C4-2B (cell line): ENCODE measurements around the gene SGMS2.

Source experiments
- CTCF ChIP-seq: fragments of 450-650 bp; conservative IDR thresholded peaks from 2 replicates; pipeline ENCODE4 v1.5.1; 2017; ENCODE audit warnings: mild to moderate bottlenecking
- ZFX ChIP-seq: fragments of 450-650 bp; IDR thresholded peaks from 2 replicates; pipeline ENCODE4 v1.6.1; 2017

GRCh38 chr4:107862658-107863057 lies 37.9 kb downstream of the SGMS2 start:
- TF ChIP-seq CTCF = no peak
- no peak for TF ChIP-seq ZFX
